Stomach smooth muscle (tissue), 2 donors: ENCODE results near the gene FKBP2.

Experiments used
- H3K27ac ChIP-seq: one replicate; pipeline ENCODE4 v1.7.0; 2013; ENCODE audit warnings: mild to moderate bottlenecking, low read length, inconsistent platforms
- H3K27me3 ChIP-seq, 2 donors: one replicate each; pipeline ENCODE4 v1.7.0; 2013; ENCODE audit warnings: low read length in 2 of 2; ENCODE audit not compliant: insufficient read depth in 2 of 2, control insufficient read depth in 1 of 2
- H3K36me3 ChIP-seq, 2 donors: one replicate each; pipeline ENCODE4 v1.7.0; 2013; ENCODE audit warnings: low read length in 2 of 2; ENCODE audit not compliant: control insufficient read depth in 2 of 2, insufficient read depth in 2 of 2
- H3K4me1 ChIP-seq: one replicate; pipeline ENCODE4 v1.7.0; 2013; ENCODE audit warnings: low read length; ENCODE audit not compliant: control insufficient read depth, insufficient read depth
- H3K4me3 ChIP-seq, 2 donors: one replicate each; pipeline ENCODE4 v1.7.0; 2013; ENCODE audit warnings: low read length in 2 of 2
- H3K9ac ChIP-seq, 2 donors: one replicate each; pipeline ENCODE4 v1.7.0; 2013; ENCODE audit warnings: low read length in 2 of 2, mild to moderate bottlenecking in 1 of 2
- H3K9me3 ChIP-seq, 2 donors: one replicate each; pipeline ENCODE4 v1.7.0; 2013; ENCODE audit warnings: low read length in 2 of 2; ENCODE audit not compliant: control insufficient read depth in 2 of 2
- donor health status: healthy.
- donor health status: Pancreatic carcinoma.

Gene FKBP2

GRCh38 chr11:64240435-64241240 lies at the start of gene FKBP2:
Gene FKBP2 (plus strand): TSS chr11:64241095. CDS start chr11:64242388, 1,293 bp downstream.
- Histone ChIP-seq H3K9ac (peak within 1 kb of the TSS; percentile 84 to 97), H3K27me3 (no peaks in the 10 kb centered on the region), H3K4me1 (peaks cover 45% of the 10 kb centered on the region), H3K9me3 (no peaks in the 10 kb centered on the region), H3K27ac (peak within 1 kb of the TSS; percentile 100), H3K36me3 (peaks cover 8 to 17% of the 10 kb centered on the region in 2 donors), H3K4me3 (peak within 1 kb of the TSS; percentile 75 to 86)

GRCh38 chr11:64192434-64192833 lies 48.5 kb upstream of the FKBP2 start:
- H3K4me3 ChIP-seq: no peak overlapping the region
- peaks cover 38 to 47% of the 10 kb centered on the region in 2 donors for H3K36me3 ChIP-seq
- no peak overlapping the region for H3K9ac ChIP-seq

GRCh38 chr11:64196626-64197025 lies 44.3 kb upstream of the FKBP2 start:
- H3K4me1 ChIP-seq: no peaks in the 10 kb centered on the region
- no peak overlapping the region for H3K27ac ChIP-seq
- no peaks in the 10 kb centered on the region for H3K27me3 ChIP-seq
- H3K4me3 ChIP-seq: no peak overlapping the region
- H3K9me3 ChIP-seq: no peaks in the 10 kb centered on the region
- H3K9ac ChIP-seq: no peak overlapping the region
- H3K36me3 ChIP-seq: peaks cover 60 to 64% of the 10 kb centered on the region in 2 donors

More at GRCh38 chr11:64192434-64192833, 48.5 kb upstream of the FKBP2 start:
- Histone ChIP-seq H3K9me3 (no peaks in the 10 kb centered on the region), H3K4me1 (no peaks in the 10 kb centered on the region), H3K27me3 (no peaks in the 10 kb centered on the region), H3K27ac (no peak overlapping the region)

GRCh38 chr11:64198511-64198910 lies 42.4 kb upstream of the FKBP2 start:
- H3K4me1 ChIP-seq: no peaks in the 10 kb centered on the region
- no peak overlapping the region for H3K9ac ChIP-seq
- no peaks in the 10 kb centered on the region for H3K9me3 ChIP-seq
- no peak overlapping the region for H3K4me3 ChIP-seq
- H3K27ac ChIP-seq: no peak overlapping the region
- H3K27me3 ChIP-seq: no peaks in the 10 kb centered on the region
- peaks cover 68% of the 10 kb centered on the region in 2 donors for H3K36me3 ChIP-seq

- H3K9ac ChIP-seq: no peak overlapping the region
- peaks cover 10% of the 10 kb centered on the region for H3K4me1 ChIP-seq
- no peak overlapping the region for H3K27ac ChIP-seq
- H3K4me3 ChIP-seq: no peak overlapping the region
- H3K36me3 ChIP-seq: peaks cover 52 to 53% of the 10 kb centered on the region in 2 donors
- no peaks in the 10 kb centered on the region for H3K27me3 ChIP-seq
- no peaks in the 10 kb centered on the region for H3K9me3 ChIP-seq
Observed at GRCh38 chr11:64201543-64201942, 39.4 kb upstream of the FKBP2 start.

GRCh38 chr11:64202992-64203391 lies 37.9 kb upstream of the FKBP2 start:
- Histone ChIP-seq H3K27ac (no peak overlapping the region), H3K9me3 (no peaks in the 10 kb centered on the region), H3K27me3 (no peaks in the 10 kb centered on the region), H3K9ac (no peak overlapping the region), H3K4me3 (no peak overlapping the region), H3K36me3 (peaks cover 39 to 44% of the 10 kb centered on the region in 2 donors), H3K4me1 (peaks cover 15% of the 10 kb centered on the region)

- Histone ChIP-seq H3K4me3 (no peak overlapping the region), H3K36me3 (peaks cover 39 to 44% of the 10 kb centered on the region in 2 donors), H3K9me3 (no peaks in the 10 kb centered on the region), H3K27me3 (no peaks in the 10 kb centered on the region), H3K4me1 (peaks cover 21% of the 10 kb centered on the region), H3K9ac (no peak overlapping the region), H3K27ac (no peak overlapping the region)
Observed at GRCh38 chr11:64203421-64204079, 37.3 kb upstream of the FKBP2 start.

- Histone ChIP-seq H3K27me3 (no peaks in the 10 kb centered on the region), H3K4me1 (peaks cover 24% of the 10 kb centered on the region), H3K27ac (no peak overlapping the region), H3K9ac (no peak overlapping the region), H3K36me3 (peaks cover 39 to 44% of the 10 kb centered on the region in 2 donors), H3K4me3 (no peak overlapping the region), H3K9me3 (no peaks in the 10 kb centered on the region)
Observed at GRCh38 chr11:64204080-64204440, 36.8 kb upstream of the FKBP2 start.

GRCh38 chr11:64204464-64204989 lies 36.4 kb upstream of the FKBP2 start:
- Histone ChIP-seq H3K27me3 (no peaks in the 10 kb centered on the region), H3K9ac (no peak overlapping the region), H3K36me3 (peaks cover 39 to 44% of the 10 kb centered on the region in 2 donors), H3K4me3 (no peak overlapping the region), H3K27ac (peak overlapping the region; percentile 31), H3K9me3 (no peaks in the 10 kb centered on the region), H3K4me1 (peaks cover 24% of the 10 kb centered on the region)

GRCh38 chr11:64206457-64207255 lies 34.2 kb upstream of the FKBP2 start, which contains the start of gene FERMT3:
Gene FERMT3 (plus strand): TSS chr11:64206721. CDS start chr11:64207365, 644 bp downstream.
- Histone ChIP-seq H3K27ac (peak within 1 kb of the TSS; percentile 64), H3K4me1 (peaks cover 24% of the 10 kb centered on the region), H3K4me3 (peak within 1 kb of the TSS; percentile 4 to 54), H3K9me3 (no peaks in the 10 kb centered on the region), H3K9ac (peak within 1 kb of the TSS; percentile 31 to 51), H3K27me3 (no peaks in the 10 kb centered on the region), H3K36me3 (peaks cover 22 to 30% of the 10 kb centered on the region in 2 donors)
